ENCODE data around the gene NOVA2.

Gene NOVA2

GRCh38 chr19:46000491-46001246, 27.0 kb upstream of the NOVA2 start:
- peak; percentile 59 for DNase-seq (ENCODE audit: low spot score)

- peak; percentile 47 for DNase-seq (ENCODE audit: low spot score)
Measured at GRCh38 chr19:45999653-46000121, 26.0 kb upstream of the NOVA2 start.

- DNase-seq (ENCODE audit: low spot score) = no peak
Measured at GRCh38 chr19:45998834-45999233, 25.2 kb upstream of the NOVA2 start.

- DNase-seq (ENCODE audit: low spot score) = no peak
Measured at GRCh38 chr19:45996933-45997332, 23.3 kb upstream of the NOVA2 start.

GRCh38 chr19:45995715-45996385, 22.2 kb upstream of the NOVA2 start:
- no peak for DNase-seq (ENCODE audit: low spot score)

- DNase-seq (ENCODE audit: low spot score) = peak; percentile 97
Measured at GRCh38 chr19:45994998-45995714, 21.5 kb upstream of the NOVA2 start, which contains the start of gene CCDC61. Gene CCDC61 (plus strand): TSS chr19:45995467. CDS start chr19:46003019, 7,552 bp downstream.

GRCh38 chr19:45994456-45994997, 20.9 kb upstream of the NOVA2 start:
- no peak for DNase-seq (ENCODE audit: low spot score)

- DNase-seq (ENCODE audit: low spot score) = no peak
Measured at GRCh38 chr19:45990113-45990728, 16.6 kb upstream of the NOVA2 start.

GRCh38 chr19:45985321-45985720, 11.7 kb upstream of the NOVA2 start:
- no peak for DNase-seq (ENCODE audit: low spot score)

GRCh38 chr19:45981350-45981749, 7.7 kb upstream of the NOVA2 start:
- no peak for DNase-seq (ENCODE audit: low spot score)

- no peak for DNase-seq (ENCODE audit: low spot score)
Measured at GRCh38 chr19:45978156-45978555, 4.5 kb upstream of the NOVA2 start.

GRCh38 chr19:45976178-45976577, 2.5 kb upstream of the NOVA2 start:
- no peak for DNase-seq (ENCODE audit: low spot score)

GRCh38 chr19:45975306-45976070, 1.8 kb upstream of the NOVA2 start:
- no peak for DNase-seq (ENCODE audit: low spot score)

- DNase-seq (ENCODE audit: low spot score) = no peak
Measured at GRCh38 chr19:45972947-45973540, 621 bp downstream of the NOVA2 start.

- DNase-seq (ENCODE audit: low spot score) = no peak
Measured at GRCh38 chr19:45972081-45972946, 1.4 kb downstream of the NOVA2 start.

- no peak for DNase-seq (ENCODE audit: low spot score)
Measured at GRCh38 chr19:45971260-45971902, 2.3 kb downstream of the NOVA2 start.

GRCh38 chr19:45969676-45970075, 4.0 kb downstream of the NOVA2 start:
- DNase-seq (ENCODE audit: low spot score) = no peak

GRCh38 chr19:45968626-45969025, 5.0 kb downstream of the NOVA2 start:
- no peak for DNase-seq (ENCODE audit: low spot score)

GRCh38 chr19:45967246-45967645, 6.4 kb downstream of the NOVA2 start:
- DNase-seq (ENCODE audit: low spot score) = no peak
